Measurements from ENCODE around the gene TIAM2. TPM values are rescaled to one million over a fixed set of nuclear protein-coding genes. Genes with fewer than 3 reads are reported as not detected.

Gene TIAM2
- total RNA-seq, 4 donors from 2014 or later, result 25.7 to 77.1 (median 56.6) TPM

- TF ChIP-seq POLR2A (IDR thresholded peaks at IDR 0.05) (no peak), CTCF (IDR thresholded peaks at IDR 0.05) (no peak)
- H3K4me3 ChIP-seq, result no peak overlapping the region
- H3K9me3 ChIP-seq, result no peaks in the 10 kb centered on the region
- intact Hi-C loops (cut with DNase I; ENCODE audit: low total_unique reads), result loop anchor here (10.0 kb wide), 1 partner anchor 66 kb away; no protein-coding TSS in a partner anchor
- H3K27ac ChIP-seq, result no peak overlapping the region
- no peaks in the 10 kb centered on the region for H3K4me1 ChIP-seq
- no peak for DNase-seq
- no peaks in the 10 kb centered on the region for H3K36me3 ChIP-seq
- no peaks in the 10 kb centered on the region for H3K27me3 ChIP-seq
These were observed 245.9 kb downstream of the TIAM2 start for GRCh38 chr6:155240905-155241600.

GRCh38 chr6:155241966-155242365 is 246.9 kb downstream of the TIAM2 start:
- H3K27ac ChIP-seq, result no peak overlapping the region
- no peaks in the 10 kb centered on the region for H3K4me1 ChIP-seq

GRCh38 chr6:155244434-155244833 is 249.3 kb downstream of the TIAM2 start:
- TF ChIP-seq POLR2A (IDR thresholded peaks at IDR 0.05), result no peak
- TF ChIP-seq CTCF (IDR thresholded peaks at IDR 0.05), result no peak
- DNase-seq, result no peak
- intact Hi-C loops (cut with DNase I; ENCODE audit: low total_unique reads), result loop anchor here (10.0 kb wide), 1 partner anchor 70 kb away; no protein-coding TSS in a partner anchor
- Histone ChIP-seq H3K4me3 (no peak overlapping the region), H3K27me3 (no peaks in the 10 kb centered on the region), H3K36me3 (no peaks in the 10 kb centered on the region), H3K9me3 (no peaks in the 10 kb centered on the region), H3K27ac (no peak overlapping the region), H3K4me1 (peaks cover 0 to 5% of the 10 kb centered on the region in 2 donors)

More at GRCh38 chr6:155241966-155242365, 246.9 kb downstream of the TIAM2 start:
- DNase-seq, result no peak
- no peaks in the 10 kb centered on the region for H3K36me3 ChIP-seq
- intact Hi-C loops (cut with DNase I; ENCODE audit: low total_unique reads), result loop anchor here (10.0 kb wide), 1 partner anchor 67 kb away; no protein-coding TSS in a partner anchor
- no peaks in the 10 kb centered on the region for H3K9me3 ChIP-seq
- TF ChIP-seq CTCF (IDR thresholded peaks at IDR 0.05) (no peak), POLR2A (IDR thresholded peaks at IDR 0.05) (no peak)
- no peak overlapping the region for H3K4me3 ChIP-seq
- H3K27me3 ChIP-seq, result no peaks in the 10 kb centered on the region

GRCh38 chr6:155245193-155245592 is 250.1 kb downstream of the TIAM2 start:
- no peaks in the 10 kb centered on the region for H3K9me3 ChIP-seq
- no peaks in the 10 kb centered on the region for H3K36me3 ChIP-seq
- no peak overlapping the region for H3K27ac ChIP-seq
- DNase-seq, result no peak
- H3K4me3 ChIP-seq, result no peak overlapping the region
- no peaks in the 10 kb centered on the region for H3K27me3 ChIP-seq
- peaks cover 0 to 5% of the 10 kb centered on the region in 2 donors for H3K4me1 ChIP-seq
- TF ChIP-seq POLR2A (IDR thresholded peaks at IDR 0.05), result no peak
- TF ChIP-seq CTCF (IDR thresholded peaks at IDR 0.05), result no peak
- intact Hi-C loops (cut with DNase I; ENCODE audit: low total_unique reads), result loop anchor here (10.0 kb wide), 1 partner anchor 70 kb away; no protein-coding TSS in a partner anchor

- Histone ChIP-seq H3K27ac (no peak overlapping the region), H3K36me3 (no peaks in the 10 kb centered on the region), H3K9me3 (no peaks in the 10 kb centered on the region), H3K4me1 (peaks cover 0 to 5% of the 10 kb centered on the region in 2 donors), H3K27me3 (no peaks in the 10 kb centered on the region), H3K4me3 (no peak overlapping the region)
- DNase-seq, result no peak
- intact Hi-C loops (cut with DNase I; ENCODE audit: low total_unique reads), result loop anchor here (10.0 kb wide), 1 partner anchor 71 kb away; no protein-coding TSS in a partner anchor
- TF ChIP-seq POLR2A (IDR thresholded peaks at IDR 0.05), result no peak
- no peak for TF ChIP-seq CTCF (IDR thresholded peaks at IDR 0.05)
These were observed 250.7 kb downstream of the TIAM2 start for GRCh38 chr6:155245831-155246230.

Measured in uterus (tissue), 4 donors.